Stimulated activated CD8-positive, alpha-beta memory T cell treated with anti-CD3 and anti-CD28 coated beads, Interleukin-2, amount 100 ng/mL, for 1 hour (primary cell): Measurements from ENCODE around the gene ZMYND11.

Source experiments
- DNase-seq, 2 donors: peaks; one replicate each; pipeline ENCODE4 v3.0.0-alpha.2; 2020; ENCODE audit warnings: low read depth in 2 of 2

ZMYND11 gene

GRCh38 chr10:191703-192518 lies 56.7 kb downstream of the ZMYND11 start:
- DNase-seq: no peak

GRCh38 chr10:194281-194680 lies 59.0 kb downstream of the ZMYND11 start:
- no peak for DNase-seq

- no peak for DNase-seq
Measured at GRCh38 chr10:200405-200804, 65.2 kb downstream of the ZMYND11 start.

- no peak for DNase-seq
Measured at GRCh38 chr10:201328-201771, 66.1 kb downstream of the ZMYND11 start.

GRCh38 chr10:208616-209015 lies 73.4 kb downstream of the ZMYND11 start:
- DNase-seq: no peak

GRCh38 chr10:209357-209756 lies 74.1 kb downstream of the ZMYND11 start:
- DNase-seq: no peak

- DNase-seq: no peak
Measured at GRCh38 chr10:210297-210696, 75.0 kb downstream of the ZMYND11 start.

GRCh38 chr10:215444-215843 lies 80.2 kb downstream of the ZMYND11 start:
- no peak for DNase-seq

GRCh38 chr10:218798-219197 lies 83.5 kb downstream of the ZMYND11 start:
- no peak for DNase-seq

GRCh38 chr10:219731-220472 lies 84.6 kb downstream of the ZMYND11 start:
- no peak for DNase-seq

GRCh38 chr10:224571-224970 lies 89.3 kb downstream of the ZMYND11 start:
- DNase-seq: no peak

- no peak for DNase-seq
Measured at GRCh38 chr10:226018-226417, 90.8 kb downstream of the ZMYND11 start.

- DNase-seq: no peak
Measured at GRCh38 chr10:227014-227413, 91.8 kb downstream of the ZMYND11 start.

- no peak for DNase-seq
Measured at GRCh38 chr10:228366-228765, 93.1 kb downstream of the ZMYND11 start.

GRCh38 chr10:230758-231157 lies 95.5 kb downstream of the ZMYND11 start:
- DNase-seq: no peak

- DNase-seq: no peak
Measured at GRCh38 chr10:232061-232460, 96.8 kb downstream of the ZMYND11 start.

GRCh38 chr10:232878-233277 lies 97.6 kb downstream of the ZMYND11 start:
- no peak for DNase-seq

GRCh38 chr10:234708-235406 lies 99.6 kb downstream of the ZMYND11 start:
- DNase-seq: no peak

GRCh38 chr10:235915-236314 lies 100.7 kb downstream of the ZMYND11 start:
- DNase-seq: no peak

GRCh38 chr10:239109-239508 lies 103.9 kb downstream of the ZMYND11 start:
- DNase-seq: no peak

- no peak for DNase-seq
Measured at GRCh38 chr10:241451-241850, 106.2 kb downstream of the ZMYND11 start.

GRCh38 chr10:241966-242643 lies 106.8 kb downstream of the ZMYND11 start:
- no peak for DNase-seq
